ENCODE results near the gene PFKFB1.

- TF ChIP-seq CTCF (conservative IDR thresholded peaks at IDR 0.05 in 1 of 2, IDR thresholded peaks at IDR 0.05 in 1 of 2; ENCODE audit: extremely low read depth in 1 of 2, insufficient read depth in 1 of 2, low read depth in 1 of 2, low read length in 2 of 2) = no peak
- no peak for TF ChIP-seq EZH2 (IDR thresholded peaks at IDR 0.05; ENCODE audit: borderline replicate concordance, low read length)
Measured at GRCh38 chrX:54991706-54992105, 2.3 kb downstream of the PFKFB1 start.
